HG02938 (cell line): ENCODE results near the gene ZSCAN25.
"Not testable (repeated sequence)": the region's sequence is repeated elsewhere in the genome, so short reads cannot be mapped to it uniquely, and the experiment has no call there.

ENCODE experiments used
- ATAC-seq: cut with Tn5 transposase; IDR thresholded peaks from one replicate; pipeline ENCODE4 v1.9.1; 2021; ENCODE audit warnings: mild to moderate bottlenecking, moderate library complexity; ENCODE audit not compliant: unreplicated experiment

ZSCAN25 gene

DNA sequence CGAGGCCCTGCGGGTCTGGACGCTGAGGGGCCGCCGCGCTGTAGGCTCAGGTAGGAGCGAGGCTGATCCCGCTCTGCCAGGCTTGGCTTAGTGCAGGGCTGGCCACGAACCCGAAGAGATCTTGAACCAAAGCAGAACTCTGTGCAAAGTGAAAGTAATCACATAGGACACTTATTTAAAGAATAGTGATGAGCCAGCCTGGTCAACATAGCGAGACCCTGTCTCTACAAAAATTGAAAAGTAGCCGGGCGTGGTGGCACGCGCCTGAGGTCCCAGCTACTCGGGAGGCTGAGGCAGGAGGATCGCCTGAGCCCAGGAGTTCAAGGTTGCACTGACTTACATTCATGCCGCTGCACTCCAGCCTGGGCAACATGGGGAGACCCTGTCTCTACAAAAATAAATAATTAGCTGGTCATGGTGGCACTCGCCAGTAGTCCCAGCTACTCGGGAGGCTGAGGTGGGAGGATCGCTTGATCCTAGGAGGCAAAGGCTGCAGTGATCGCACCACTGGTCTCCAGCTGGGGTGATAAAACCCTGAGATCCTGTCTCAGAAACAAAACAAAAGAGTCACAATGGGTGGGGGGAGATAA lies 541 bp downstream of the ZSCAN25 start:
- peak; percentile 38 for ATAC-seq

DNA sequence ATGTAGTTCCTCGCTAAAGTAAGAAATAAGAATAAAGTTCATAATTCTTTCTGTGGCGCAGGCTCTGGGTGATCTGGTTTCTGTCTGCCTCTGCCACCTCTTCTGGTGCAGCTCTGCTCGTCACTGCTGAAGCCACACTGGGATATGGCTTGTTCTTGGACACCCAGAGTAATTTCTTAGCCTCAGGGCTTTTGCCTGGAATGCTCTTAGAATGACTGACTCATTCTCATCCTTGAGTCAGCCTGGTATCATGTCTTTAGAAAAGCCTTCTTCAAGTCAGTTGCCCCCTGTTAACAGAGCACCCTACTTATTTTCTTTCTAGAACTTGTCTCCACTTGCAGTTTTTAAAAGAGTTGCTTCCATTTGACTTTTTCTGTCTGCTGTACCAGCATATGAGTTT lies 2.0 kb downstream of the ZSCAN25 start:
- ATAC-seq = no peak

GRCh38 chr7:99619571-99620130 lies 2.9 kb downstream of the ZSCAN25 start:
- ATAC-seq = no peak

DNA sequence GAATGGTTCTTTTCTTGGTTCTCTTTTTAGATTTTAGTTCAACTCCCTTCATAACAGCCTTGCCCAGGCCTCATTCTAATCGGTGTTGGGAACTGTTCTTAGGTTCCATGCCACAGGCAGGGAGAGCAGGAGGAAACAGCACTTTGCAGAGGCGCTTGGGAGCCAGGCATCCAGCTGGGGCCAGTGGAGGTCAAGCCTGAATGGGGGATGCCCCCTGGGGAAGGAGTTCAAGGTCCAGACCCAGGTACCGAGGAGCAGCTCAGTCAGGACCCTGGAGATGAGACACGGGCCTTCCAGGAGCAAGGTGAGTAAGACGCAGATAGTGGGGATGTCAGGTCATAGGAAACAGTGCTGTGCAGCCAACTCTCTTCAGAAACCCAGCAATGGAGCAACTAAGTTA lies 4.5 kb downstream of the ZSCAN25 start:
- no peak for ATAC-seq

DNA sequence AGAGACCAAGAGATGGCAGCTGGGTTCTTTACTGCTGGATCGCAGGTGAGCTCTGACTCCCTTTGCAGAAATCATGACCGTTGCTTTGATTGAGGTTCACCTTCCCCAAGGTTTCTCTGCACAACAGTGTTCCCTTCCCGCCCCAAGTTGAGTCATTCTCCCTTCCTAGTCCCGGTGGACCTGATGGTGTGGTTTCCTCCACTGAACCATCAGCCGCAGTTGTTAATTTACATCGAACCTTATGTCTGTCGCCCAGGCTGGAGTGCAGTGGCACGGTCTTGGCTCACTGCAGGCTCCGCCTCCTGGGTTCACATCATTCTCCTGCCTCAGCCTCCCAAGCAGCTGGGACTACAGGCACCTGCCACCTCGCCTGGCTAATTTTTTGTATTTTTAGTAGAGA lies 5.8 kb downstream of the ZSCAN25 start:
- ATAC-seq = no peak

- no peak for ATAC-seq
These were observed 6.4 kb downstream of the ZSCAN25 start for GRCh38 chr7:99623091-99623693.

DNA sequence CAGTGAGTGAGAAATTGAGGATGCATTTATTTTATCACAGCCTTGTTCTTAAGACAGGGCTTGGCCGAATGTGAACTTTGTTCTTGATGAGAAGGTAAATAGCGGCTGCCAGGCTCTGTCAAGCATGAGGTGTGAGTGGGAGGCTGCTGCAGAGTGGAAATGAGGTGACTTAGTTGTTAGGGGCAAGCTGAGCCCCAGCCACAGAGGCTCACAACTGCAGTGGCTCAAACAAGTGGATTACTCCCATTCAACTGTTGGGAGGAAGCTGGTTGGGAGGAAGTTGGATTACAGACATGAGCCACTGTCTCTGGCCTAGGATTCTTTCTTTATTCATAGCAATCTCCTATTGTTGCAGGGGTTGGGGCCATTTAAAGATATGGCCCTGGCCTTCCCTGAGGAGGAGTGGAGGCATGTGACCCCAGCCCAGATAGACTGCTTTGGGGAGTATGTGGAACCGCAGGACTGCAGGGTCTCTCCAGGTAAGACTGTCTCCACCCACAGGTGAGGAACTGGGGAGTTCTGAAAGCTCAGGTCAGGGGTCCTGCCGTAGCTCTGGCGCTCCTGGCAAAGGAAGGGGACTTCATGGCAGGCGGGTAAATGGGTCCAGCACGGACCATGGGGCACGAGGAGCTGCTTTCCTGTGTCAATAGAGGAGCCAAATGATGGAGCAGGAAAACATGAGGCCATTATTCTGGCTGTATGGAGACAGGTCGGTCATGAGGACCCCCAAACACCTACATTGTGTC lies 7.1 kb downstream of the ZSCAN25 start:
- no peak for ATAC-seq

GRCh38 chr7:99624484-99624883 lies 7.7 kb downstream of the ZSCAN25 start:
- ATAC-seq = no peak

- ATAC-seq = no peak
These were observed 8.6 kb downstream of the ZSCAN25 start for GRCh38 chr7:99625321-99625720.

DNA sequence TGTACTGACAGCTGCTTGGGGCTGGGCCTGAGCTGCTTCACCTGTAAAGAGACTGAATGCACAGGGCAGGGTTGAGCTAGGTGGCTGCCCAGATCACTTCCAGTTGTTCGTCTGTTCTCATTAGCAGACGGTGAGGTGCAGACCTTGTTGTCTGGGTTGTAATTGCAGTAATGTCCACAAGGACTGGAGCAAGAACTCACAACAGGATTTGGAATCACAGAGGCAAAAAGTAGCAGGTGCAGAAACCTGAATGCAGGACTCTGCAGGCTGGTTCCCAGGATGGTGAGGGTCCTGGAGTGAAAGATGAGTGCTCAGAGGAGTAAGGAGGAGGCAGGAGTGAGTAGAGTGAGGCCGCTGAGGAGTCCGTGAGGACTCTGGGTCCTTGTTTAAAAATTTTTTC lies 9.2 kb downstream of the ZSCAN25 start:
- ATAC-seq = no peak

DNA sequence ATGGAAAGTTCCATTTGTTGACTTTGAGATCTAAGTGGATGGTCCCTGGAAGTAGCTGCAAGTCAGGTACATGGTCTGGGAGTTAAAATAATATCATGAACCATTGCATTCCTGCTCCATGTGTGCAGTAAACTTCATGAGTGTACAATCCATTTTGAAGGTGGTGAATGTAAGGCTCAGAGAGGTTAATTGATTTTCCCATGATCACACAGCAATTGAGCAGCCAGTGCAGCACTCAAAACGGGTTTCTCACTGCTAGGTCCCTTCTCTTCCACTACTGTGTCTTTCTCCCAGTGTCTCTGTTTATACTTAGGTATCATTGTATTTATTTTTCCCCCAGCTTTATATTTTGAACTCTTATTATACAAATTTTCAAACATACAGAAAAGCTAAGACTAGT lies 9.9 kb downstream of the ZSCAN25 start:
- ATAC-seq = no peak

- no peak for ATAC-seq
These were observed 10.8 kb downstream of the ZSCAN25 start for GRCh38 chr7:99627513-99627912.

DNA sequence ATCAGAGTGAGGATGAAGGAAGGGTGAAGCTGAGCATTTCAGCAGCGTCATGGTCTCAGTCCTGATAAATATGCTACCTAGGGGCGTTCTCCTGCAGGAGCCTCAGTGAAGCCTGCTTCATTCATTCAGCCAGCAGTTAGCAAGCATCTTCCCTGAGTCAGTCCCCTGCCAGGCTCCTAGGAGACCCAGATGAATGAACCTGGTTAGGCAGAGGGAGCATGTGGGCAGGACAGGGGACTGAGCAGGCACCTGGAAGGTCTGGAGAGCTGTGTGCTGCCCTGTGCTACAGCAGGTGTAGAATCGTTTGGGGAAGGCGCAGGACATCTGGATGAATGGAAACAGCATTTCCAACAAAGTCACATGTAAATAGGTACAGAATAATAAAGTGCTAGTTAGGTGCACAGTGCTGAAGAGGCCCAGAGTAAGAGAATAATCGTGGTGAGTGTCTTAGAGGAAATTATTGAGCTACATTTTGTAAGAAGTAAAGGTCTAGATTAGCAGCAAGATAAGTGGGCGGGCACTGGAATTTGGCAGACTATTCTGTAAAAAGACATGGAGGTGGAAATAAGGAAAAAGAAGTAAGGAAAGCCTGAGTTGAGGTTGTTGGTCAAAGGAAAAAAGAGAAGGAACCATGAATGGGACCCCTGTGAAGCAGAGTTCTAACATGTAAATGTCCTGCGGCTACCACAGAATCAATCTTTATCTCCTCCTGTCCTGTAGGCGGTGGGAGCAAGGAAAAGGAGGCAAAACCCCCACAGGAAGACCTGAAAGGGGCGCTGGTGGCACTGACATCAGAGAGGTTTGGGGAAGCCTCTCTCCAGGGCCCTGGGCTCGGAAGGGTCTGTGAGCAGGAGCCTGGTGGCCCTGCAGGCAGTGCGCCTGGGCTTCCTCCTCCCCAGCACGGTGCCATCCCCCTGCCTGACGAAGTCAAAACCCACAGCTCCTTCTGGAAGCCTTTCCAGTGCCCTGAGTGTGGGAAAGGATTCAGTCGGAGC lies 12.0 kb downstream of the ZSCAN25 start:
- ATAC-seq = no peak

DNA sequence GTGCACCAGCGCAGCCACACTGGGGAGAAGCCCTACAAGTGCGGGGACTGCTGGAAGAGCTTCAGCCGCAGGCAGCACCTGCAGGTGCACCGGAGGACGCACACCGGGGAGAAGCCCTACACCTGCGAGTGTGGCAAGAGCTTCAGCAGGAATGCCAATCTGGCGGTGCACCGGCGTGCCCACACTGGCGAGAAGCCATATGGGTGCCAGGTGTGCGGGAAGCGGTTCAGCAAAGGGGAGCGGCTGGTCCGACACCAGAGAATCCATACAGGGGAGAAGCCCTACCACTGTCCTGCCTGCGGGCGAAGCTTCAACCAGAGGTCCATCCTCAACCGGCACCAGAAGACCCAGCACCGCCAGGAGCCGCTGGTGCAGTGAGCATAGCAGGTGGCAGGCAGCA lies 12.9 kb downstream of the ZSCAN25 start:
- no peak for ATAC-seq

DNA sequence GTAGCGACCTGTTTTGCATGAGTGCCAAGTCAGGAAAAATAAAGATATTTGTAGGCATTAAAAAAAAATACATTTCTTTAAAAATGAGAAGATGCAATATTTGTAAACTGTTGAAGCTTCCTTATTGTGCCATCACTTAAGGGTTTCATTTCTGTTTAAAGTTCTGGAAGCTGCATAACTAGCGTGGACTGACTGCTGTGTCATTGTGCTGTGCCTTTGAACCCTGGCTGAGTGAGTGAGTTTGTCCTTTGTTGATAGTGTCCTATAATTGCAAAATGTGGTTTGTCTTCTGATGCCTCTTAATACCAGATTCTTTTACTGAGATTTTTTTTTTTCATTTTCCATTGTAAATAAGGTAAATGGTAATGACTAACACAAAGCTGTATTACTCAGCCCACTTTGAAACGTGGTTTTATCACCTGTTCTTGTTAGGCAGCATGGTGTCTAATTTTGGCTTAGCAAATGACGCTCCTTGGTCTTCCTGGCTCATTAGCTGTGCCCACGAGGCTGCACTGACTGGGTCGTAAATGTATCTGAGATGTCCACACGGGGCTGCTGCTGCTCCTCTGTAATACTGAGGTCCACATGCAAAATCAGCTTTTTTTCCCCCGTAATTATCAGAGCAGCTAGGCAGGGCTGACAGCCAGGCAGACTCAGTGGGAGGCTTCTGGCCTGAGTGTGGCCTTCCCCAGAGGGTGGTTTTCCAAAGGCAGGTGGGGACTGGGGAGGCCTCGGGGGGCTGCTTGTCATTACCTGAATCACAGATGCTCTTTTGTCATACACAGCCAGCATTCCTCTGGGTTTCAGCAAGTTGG lies 14.8 kb downstream of the ZSCAN25 start:
- no peak for ATAC-seq

- ATAC-seq = not testable (repeated sequence)
These were observed 20.7 kb downstream of the ZSCAN25 start for GRCh38 chr7:99637414-99637813.

GRCh38 chr7:99638731-99639130 lies 22.0 kb downstream of the ZSCAN25 start:
- ATAC-seq = no peak

DNA sequence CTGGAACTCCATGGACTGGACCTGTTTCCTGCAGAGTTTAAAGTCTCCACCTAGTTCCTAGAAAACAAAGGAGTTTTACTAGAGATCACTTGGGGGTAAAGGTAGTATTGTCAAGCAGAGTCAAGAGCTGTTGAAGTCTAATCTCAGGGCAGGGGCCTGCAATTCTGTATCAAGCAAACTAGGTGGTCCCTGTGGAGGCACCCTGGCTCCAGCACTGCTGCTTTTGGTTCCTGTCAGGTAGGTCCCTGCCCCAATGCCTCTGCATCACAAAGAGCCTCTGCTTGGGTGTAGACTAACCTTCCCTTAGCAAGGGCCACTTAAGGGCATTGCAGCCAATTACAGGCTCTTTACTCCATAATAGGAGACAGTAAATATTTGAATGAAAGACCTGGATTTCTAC lies 22.5 kb downstream of the ZSCAN25 start:
- no peak for ATAC-seq

DNA sequence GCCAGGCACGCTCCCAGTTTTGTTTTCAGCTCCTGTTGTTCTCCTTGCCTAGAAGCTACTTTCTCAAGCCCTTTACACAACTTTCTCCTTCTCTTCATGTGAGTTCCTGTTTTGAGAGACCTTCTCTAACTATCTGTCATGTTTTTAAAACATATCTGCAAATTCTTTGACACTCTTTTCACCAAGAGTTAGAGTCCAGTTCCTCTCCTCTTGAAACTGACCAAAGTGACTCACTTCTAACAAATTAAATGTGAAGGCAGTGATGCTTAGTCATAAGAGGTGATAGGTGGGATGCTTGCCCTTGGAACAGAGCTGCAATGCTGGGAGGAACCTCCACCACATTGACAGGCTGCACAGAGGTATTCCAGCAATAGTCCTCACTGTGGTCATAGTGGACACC lies 25.3 kb downstream of the ZSCAN25 start:
- no peak for ATAC-seq

DNA sequence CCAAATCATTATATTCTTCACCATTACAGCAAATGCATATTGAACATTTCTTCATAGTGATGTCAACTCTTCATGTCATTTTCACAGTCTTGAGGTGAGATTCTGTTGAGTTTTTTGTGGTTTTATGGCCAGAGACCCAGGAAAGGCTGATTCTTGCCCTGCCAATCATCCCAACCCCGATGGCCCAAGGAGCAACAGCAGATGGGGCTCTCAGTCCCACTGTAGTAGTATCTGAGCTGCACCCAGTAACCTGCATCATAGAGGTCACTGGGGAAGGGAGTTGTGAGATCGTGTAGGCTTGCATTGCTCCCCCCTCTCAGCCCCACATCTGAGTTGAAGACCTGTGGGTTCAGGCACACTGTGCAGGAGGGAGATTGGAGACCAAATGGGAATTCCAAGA lies 26.7 kb downstream of the ZSCAN25 start:
- ATAC-seq = no peak
